ENCODE results near the gene SINHCAF.
"Not testable (repeated sequence)": the region's sequence is repeated elsewhere in the genome, so short reads cannot be mapped to it uniquely, and the experiment has no call there.

The SINHCAF gene

DNA sequence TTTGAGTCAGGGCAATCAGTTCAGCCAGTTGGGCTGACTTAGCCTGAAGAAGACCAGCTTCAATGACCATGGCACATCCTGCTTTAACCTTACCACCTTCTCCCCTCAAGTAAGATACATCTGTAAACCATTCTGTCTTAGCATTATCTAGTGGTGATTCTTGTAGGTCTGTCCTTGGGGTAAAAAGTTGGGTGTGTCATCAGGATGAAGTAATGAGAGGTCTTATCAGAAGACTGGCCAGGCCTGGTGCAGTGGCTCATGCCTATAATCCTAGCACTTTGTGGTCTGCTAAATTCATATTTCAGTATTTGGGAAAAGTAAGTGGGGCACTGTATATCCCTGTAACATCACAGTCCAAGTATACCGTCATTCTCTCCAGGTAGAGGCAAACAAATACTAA, 19.1 kb downstream of the SINHCAF start:
- no peak for DNase-seq

DNA sequence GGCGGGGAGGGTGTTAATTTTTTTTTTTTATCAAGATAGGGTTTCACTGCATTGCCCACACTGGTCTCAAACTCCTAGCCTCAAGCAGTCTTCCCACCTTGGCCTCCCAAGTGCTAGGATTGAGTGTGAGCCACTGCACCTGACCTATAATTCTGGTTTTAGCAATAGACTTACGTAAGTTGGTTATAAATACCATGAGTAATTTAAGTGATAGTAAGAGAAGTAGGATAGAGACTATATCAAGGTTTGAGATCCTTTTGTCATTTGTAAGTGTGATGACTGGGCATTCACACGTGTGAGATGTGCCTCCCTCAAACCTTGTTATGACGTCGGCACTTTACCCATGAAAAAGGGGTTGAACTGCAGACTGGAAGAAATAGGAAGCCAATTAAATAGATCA, 22.5 kb downstream of the SINHCAF start:
- DNase-seq = no peak

DNA sequence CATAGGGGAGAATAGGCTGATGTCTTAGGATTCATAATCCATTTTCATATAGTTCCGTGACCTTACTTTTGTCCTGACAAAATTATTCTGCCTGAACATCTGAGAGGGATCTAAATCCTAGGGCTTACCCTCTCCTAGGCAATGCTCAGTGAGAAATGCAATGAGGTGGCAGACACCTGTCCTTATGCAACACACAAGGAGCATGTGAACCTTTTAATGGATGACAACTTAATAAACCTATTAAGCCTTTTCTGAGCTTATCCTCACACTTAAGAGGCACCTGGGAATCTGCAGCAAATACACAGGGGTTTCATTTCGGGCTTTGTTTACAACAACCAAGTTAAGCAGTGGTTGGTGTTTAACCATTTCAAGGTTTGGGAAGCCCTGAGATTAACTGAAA, 24.6 kb downstream of the SINHCAF start:
- no peak for DNase-seq

DNA sequence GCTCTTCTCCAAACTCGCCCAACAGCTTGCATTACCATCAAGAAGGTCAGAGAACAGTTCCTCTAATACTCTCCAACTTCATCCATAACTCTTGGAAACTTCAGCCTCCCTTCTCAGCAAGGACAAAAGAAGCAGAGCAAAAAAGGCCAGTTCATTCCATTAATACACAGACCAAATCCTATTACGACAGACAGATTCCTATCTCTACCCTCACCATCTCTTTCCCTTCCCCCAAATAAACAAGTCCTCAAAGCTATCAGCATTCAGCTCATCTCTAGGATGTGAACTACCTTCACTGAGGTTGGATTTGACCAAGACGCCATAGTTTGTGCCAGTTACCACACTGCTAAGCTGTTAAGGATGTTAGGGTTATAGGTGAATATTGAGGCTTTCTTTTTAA, 25.2 kb downstream of the SINHCAF start:
- no peak for DNase-seq

DNA sequence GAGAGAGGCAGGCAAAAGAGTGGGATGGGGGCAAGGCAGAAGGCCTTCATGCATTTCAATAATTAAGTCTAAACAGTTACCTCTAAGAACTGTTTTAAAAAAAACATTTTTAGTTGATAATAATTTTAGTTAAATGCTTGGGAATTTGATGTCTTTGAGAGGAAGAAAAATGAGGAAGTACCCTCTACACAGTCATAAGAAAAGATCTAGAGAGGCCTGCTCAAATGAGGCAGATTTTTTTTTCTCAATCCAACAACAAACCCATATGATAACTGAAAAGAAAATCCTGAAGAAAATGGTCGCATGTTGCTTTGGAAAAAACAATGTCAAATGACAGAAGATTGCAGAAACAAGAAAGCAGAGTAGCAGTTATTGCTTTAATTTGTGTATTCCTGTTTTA, 25.6 kb downstream of the SINHCAF start:
- no peak for DNase-seq

DNA sequence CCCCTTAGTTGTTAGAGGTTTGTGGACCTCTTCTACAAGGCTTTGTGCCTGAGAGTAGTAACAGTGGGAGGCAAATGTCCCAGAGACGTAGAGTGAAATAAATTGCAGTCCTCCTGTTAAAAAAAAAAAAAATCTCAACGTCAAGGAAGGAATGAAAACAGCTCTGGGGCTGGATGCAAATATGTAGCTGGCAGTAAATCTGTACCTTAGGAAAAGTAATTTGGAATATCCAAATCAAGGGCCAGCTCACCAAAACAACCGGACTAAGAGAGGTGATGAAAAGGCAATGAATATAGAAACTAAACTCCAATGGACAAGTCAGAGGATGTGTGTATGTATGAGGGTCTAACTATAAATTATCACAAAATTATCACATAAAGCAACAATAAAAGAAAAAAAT, 27.0 kb downstream of the SINHCAF start:
- no peak for DNase-seq

DNA sequence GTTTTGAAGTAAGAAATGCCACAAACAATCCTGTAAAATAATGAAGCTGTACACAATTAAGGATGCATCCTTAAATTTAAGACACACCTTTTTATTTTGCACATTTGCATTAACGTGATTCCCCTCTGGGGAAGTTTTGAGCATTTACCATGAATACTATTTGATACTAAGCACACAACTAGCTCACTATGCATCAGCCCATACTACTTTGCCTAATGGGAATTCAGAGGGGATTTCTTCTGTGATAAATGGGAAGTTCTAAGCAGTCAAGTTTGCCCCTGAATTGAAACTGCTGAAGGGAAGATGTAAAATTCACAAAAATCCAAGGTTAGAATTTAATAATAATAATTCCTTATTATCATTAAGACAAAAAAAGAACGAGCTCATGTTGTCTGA, 27.4 kb downstream of the SINHCAF start:
- DNase-seq = no peak

DNA sequence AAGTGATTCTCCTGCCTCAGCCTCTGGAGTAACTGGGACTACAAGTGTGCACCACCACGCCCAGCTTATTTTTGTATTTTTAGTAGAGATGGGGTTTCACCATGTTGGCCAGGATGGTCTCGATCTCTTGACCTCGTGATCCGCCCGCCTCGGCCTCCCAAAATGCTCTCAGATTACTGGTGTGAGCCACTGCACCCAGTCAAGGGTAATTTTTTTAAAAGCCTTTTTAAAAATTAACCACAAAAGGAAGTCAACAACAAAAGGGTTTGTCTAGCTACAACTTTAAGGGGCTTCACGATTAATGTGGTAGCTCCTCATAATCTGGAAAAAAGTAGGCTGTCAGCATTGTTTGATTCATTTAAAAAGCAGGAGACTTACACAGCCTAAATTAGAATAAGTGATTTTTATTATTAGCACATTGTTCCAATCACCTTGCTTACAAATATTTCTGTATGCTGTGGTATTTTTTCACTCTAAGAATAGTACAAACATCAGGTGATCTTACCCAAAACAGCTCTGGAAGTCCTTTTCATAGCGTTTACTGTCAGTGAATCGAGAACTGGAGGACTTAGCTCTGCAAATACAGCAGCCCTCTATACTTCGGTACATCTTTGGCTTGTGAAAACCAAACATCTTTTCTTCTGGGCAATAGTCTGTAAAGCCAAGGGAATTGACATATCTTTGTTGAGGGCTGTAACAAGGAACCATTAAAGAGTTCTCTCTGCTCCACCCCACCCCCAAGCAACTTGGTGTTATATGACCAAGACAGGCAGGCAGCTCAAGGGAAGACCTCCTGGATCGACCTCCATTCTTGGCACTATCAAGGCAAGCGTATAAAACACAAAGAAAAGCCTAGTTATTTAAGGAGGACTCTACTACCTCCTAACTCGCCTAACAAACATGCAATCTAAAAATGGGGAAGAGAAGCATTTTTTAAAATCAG, 28.1 kb downstream of the SINHCAF start:
- DNase-seq = no peak

DNA sequence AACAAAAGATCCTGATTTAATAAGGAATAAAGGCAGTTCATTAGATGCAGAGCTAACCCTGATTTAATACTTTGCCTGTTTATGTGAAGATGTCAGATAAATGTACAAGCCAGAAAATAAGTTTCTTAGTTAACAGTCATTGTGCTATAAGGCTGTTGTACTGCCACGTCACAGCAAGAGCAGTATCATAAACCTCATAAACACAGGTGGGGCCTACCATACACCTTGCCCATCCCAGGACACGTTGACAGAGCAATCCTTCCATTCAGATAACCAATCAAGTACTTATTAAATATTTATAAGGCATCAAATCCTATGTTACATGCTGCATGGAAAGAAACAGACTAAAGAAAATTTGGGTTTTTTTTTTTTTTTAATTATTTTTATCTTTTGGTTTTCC, 36.5 kb downstream of the SINHCAF start:
- DNase-seq = no peak

DNA sequence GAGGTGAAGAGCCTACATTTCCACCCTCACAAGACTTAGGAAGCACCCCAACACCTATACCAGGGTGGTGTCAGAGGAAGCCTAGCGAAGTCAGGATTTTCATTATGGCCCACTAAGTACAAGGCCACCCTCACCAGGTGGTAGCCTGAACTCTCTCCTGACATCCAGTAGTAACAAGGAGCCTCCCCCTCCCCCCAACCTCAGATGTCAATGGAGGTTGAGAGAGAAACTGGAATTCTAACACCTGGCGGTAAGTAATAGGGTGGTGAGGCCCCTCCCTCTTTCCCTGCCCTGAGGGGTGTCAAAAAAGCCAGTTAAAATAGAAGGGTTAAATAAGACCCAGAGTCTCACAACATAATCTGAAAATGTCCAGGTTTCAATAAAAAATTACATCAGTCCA, 37.6 kb downstream of the SINHCAF start:
- no peak for DNase-seq

DNA sequence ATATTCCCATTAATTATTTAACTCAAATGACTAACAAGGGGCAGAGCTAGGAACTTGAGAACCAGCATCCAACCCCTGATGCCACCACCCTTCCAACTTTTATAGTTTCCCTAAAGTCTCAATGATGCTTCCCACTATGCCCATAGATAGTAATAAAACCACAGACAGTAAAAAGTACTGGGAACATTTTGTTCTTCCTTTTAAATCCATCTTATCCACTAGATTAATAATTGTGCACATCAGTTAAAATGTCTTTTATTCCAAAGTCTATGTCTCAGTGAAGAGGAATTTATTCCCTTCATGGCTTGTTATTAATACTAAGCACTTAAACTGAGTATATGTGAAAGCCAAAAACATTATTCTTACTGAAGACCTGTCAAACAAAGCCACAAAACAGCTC, 45.8 kb downstream of the SINHCAF start:
- no peak for DNase-seq

DNA sequence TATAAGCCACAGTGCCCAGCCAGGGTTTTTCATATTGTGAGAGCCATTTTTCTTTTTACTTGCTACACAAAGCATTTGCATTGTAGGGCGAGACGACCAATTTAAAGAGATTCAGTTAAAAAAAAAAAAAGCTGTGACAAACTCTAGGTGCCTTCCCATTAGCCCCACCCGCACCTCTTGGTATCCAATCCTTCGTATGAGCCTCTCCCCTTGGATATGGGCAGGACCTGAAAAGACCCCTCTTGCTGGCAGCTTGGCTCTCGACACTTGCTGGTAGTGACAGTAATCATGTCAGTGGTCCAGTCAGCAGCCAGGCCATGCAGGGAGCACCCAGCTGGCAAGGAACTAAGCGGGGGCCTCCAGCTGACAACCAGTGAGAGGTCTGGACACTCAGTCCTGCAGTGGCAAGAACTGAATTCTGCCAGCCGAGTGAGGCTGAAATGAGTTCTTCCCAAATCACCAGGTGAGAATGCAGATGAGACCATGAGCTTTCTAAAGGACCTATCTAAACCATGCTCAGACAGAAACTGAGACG, 46.5 kb downstream of the SINHCAF start:
- no peak for DNase-seq

DNA sequence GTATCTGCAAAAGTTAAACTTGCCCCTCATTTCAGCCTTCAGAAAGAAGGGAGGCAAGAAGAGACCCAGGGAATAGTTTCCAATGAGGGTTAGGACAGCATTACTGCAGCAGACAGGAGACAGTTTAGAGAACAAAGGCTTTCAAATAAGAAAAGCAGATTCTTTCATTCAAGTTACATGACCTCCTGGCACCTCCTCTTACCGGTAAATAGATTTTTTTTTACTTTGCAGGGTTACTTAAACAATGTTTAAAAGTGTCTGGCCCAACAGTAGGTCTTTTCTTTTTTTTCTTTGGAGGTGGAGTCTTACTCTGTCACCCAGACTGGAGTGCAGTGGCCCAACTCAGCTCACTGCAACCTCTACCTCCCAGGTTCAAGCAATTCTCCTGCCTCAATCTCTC, 47.1 kb downstream of the SINHCAF start:
- no peak for DNase-seq

DNA sequence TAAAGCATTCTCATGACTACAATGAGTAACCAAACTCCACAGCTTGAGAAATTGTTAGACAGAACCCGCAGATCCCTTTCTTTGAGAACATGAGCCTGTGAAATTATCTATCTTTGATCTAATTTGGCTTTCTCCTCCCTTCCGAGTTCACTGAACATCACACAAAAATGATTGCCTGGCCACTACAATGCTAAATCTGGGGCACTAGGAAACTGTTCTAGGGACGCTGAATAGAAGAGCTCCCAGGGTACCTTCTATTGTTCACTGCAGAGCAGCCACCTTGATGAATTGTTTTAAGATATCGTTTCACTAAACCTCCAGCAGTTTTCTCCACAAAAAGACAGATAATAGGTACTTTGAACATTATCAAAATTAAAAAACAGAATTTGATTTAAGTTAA, 47.5 kb downstream of the SINHCAF start:
- no peak for DNase-seq

DNA sequence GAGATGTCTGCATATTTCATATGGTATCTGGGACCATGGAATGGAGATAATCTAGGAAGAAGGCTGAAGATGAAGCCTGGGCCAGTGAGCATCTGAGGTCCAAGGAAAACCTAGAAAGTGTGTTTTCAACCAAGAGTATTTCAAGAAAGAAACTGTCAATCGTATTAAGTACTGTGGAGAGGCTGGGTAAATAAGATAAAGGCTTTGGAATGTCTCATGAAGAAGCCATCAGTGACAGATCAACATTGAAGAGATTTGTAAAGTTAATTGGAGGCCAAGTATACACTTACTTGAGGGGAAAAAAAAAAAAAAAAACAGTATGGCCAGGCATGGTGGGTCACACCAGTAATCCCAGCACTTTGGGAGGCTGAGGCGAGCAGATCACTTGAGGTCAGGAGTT, 48.9 kb downstream of the SINHCAF start:
- DNase-seq = no peak

DNA sequence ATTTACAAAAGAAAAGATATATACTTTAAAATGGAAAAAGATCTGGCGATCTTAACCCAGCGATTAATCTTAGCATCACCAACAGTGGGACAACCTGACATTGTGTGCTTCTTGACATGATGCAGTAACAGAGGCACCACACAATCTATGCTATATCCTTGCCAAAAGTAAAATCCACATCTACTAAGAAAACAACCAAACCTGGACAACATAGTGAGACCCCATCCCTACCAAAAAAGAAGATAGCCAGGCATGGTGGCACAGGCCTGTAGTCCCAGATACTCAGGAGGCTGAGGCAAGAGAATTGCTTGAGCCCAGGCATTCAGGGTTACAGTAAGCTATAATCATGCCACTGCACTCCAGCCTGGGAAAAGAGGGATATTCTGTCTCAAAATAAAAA, 50.5 kb downstream of the SINHCAF start:
- no peak for DNase-seq

DNA sequence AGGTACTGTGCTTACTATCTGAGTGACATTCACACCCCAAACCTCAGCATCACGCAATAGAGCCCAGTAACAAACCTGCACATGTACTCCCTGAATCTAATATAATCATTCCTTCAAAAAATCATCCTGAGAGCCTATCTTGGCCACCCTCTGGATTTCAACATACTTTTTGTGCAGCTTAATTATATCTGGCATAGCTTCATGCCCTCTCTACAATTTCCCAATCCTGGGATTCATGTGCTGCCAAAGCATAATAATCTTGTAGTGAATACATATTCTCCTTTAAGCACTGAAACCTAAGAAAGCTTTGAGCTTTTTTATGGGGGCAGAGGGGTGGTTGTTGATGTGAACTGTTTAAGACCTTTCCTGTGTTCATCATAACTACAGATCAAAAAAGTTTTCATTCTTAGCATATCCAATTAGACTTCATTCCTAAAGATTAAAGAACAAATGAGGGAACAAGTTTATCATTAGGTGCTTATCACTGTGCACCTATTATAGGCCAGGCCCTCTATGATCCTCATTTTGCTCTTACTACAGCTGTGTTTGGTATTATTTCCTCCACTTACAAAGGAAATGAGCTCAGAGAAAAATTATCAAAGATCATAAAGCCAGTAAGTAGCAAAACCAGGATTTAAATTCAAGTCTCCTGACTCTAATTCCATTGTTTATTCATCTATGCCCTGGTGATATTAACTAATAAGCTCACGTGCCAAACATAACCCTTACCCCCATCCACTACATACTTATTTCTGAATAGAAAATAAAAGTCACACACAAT, 51.2 kb downstream of the SINHCAF start:
- no peak for DNase-seq

DNA sequence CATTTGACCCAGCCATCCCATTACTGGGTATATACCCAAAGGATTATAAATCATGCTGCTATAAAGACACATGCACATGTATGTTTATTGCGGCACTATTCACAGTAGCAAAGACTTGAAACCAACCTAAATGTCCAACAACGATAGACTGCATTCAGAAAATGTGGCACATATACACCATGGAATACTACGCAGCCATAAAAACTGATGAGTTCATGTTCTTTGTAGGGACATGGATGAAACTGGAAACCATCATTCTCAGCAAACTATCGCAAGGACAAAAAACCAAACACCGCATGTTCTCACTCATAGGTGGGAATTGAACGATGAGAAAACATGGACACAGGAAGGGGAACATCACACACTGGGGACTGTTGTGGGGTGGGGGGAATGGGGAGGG, 52.2 kb downstream of the SINHCAF start:
- DNase-seq = not testable (repeated sequence)

DNA sequence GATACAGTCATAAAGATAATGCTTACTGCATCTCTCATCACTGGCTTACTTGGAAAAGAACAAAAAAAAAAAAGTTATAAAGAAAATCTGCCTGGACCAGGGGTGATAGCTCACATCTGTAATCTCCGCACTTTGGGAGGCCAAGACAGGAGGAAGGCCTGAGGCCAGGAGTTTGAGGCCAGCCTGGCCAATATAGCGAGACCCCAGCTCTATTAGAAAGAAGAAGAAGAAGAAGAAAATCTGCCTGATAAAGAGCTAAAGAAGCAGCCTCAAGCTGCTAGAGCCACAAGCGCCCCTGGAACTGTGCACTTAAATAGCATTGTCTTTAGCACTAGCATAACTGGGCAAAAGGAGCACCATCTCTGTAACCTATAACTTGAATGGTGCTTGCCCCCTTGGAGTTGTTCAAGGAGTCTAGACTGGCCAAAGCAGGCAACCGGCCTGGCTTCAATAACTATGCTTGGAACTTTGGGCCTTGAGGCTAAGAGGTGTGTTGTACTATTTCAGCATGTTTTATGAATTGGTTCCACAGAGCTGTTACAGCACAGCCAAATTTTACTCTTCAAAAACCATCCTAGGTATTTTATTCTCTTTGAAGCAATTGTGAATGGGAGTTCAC, 53.2 kb downstream of the SINHCAF start:
- no peak for DNase-seq

DNA sequence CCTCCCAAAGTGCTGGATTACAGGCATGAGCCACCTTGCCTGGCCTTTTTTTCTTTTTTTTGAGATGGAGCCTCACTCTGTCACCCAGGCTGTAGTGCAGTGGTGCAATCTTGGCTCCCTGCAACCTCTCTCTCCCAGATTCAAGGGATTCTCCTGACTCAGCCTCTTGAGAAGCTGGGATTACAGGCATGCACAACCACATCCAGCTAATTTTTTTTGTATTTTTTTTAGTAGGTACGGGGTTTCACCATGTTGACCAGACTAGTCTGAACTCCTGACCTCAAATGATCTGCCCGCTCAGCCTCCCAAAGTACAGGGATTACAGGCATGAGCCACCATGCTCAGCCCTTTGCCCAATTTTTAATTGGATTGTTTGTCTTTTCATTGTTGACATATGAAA, 58.0 kb downstream of the SINHCAF start:
- no peak for DNase-seq

DNA sequence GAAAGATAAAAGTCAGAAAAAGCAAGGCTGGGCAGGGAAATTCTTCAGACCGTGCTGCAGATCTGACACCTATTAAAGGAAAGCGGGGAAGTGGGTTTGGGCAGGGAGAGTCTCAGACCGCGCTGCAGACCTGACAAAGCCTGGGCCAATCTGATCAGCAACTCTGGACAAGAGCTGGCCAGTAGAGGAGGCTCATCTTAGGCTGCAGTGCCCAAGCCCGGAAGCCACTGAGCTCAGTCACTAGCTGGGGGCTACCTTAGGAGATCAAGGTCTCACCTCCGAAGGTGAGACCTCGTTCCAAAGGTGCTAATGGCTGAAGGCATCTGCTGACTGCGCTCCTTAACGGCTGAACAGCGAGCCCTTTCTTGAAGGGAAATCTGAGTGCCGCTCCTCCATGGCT, 60.2 kb downstream of the SINHCAF start:
- no peak for DNase-seq

DNA sequence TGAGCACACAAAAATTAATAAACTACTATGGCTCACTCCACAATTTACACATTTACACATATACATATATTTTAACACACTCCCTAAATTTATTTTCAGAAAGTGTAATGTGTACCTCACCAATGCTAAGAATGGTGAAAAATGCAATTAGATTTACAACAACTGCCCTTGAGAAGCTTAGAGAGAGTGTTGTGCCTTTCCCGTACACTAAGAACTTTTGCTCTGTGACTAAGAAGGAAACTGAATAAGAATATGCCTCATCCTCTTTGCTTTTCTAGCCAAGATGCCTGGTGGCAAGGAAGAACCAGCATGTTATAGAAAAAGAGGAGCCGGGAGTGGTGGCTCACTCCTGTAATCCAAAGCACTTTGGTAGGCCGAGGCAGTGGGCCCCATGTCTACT, 62.3 kb downstream of the SINHCAF start:
- no peak for DNase-seq

DNA sequence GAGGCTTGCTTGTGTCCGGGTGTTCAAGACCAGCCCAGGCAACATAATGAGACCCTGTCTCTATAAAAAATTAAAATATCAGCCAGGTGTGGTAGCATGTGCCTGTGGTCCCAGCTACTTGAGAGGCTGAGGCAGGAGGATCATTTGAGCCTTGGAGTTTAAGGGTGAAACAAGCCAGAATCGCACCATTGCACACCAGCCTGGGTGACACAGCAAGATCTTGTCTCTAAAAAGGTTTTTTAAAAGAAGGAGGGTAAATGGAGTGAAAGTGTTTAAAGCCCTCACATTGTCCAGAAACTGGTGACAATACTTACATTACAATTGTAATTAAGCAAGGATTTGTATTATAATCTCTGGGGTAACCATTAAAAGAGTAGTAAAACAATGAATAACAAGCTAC, 64.2 kb downstream of the SINHCAF start:
- no peak for DNase-seq

DNA sequence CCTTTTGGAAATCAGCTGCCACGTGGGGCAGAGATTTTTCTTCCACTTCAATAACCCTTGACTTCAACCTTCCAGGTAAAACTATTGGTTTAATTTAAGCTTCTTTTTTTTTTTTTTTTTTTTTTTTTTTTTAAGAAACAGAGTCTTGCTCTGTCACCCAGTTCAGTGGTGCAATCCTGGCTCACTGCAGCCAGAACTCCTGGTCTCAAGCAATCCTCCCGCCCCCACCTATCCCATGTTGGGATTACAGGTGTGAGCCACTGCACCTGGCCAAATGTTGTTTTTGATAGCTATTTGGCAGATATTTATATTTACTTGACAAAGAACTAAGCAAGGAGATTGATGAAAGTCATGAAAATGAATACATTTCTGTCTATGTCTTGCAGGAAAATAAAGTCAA, 65.1 kb downstream of the SINHCAF start:
- DNase-seq = no peak
